GF-D8 (cell line): ENCODE data around the gene NT5C1A.
A peak's percentile ranks its signal among the peaks of the same experiment; 100 is the strongest.

Experiments
- DNase-seq: peaks from one replicate; lab custom pipeline; 2025; lab: John Stamatoyannopoulos, UW

The NT5C1A gene

DNA sequence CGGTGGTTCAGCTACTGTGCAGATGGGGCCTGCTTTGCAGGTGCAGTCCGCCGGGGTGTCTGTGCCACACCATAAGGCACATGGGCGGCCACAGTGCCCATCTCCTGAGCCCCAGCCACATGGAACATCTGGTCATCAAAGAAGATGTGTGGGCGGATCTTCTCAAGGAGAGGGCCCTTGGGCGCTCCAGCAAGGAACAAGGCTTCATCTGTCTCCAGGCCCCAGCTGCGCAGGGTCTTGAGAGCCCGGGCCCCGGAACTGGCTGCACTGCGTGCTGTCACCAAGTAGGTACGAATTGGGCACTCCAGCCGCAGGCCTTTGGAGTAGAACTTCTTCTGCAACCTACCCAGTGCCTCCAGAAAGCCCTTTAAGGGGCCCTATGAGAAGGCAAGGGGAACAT lies 12.8 kb downstream of the NT5C1A start:
- DNase-seq, result no peak

DNA sequence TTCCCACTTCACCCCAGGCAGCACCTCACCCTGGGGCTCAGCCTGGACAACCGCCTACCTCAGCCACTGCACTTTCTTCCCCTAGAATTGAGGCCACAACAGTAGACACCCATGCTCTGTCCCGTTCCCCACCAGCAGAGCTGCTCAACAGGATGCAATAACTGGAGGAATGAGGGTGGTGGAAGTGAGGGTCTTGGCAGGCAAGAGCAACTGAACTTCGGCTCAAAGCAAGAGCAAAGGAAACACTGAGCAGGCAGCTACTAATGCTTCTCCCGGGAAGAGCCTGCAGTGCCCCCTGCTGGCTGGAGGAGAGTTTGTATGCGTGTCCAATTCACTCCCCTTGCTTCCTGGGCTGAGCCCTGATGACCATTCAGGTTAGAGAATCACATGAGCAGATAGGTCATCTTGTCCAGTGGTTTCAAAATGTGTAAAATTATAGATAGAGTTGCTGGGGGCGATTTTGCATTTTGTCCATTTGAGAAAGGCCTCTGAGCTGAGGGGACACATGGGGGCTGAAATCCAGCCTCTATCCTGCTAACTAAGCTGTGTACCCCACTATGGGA lies 13.9 kb downstream of the NT5C1A start:
- peak; percentile 29 for DNase-seq

DNA sequence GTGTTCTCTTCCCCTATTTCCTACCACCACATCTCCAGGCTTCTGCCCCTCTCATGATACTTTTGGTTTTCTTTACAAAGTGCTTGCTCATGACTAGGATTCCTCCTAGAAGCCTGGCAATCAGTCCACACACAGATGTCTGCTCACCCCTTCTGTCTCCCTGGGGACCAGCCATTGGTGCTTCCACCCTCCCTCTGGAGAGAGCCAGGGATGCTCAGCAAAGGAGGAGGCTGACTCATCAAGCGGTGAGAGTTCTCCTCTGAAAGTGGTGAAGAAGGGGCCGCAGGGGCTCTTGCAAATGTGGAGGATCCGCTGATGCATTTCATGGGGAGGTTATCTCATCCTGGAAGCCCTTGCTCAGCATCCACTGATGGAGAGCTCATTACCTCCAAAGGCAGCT lies 14.5 kb downstream of the NT5C1A start:
- DNase-seq, result no peak

DNA sequence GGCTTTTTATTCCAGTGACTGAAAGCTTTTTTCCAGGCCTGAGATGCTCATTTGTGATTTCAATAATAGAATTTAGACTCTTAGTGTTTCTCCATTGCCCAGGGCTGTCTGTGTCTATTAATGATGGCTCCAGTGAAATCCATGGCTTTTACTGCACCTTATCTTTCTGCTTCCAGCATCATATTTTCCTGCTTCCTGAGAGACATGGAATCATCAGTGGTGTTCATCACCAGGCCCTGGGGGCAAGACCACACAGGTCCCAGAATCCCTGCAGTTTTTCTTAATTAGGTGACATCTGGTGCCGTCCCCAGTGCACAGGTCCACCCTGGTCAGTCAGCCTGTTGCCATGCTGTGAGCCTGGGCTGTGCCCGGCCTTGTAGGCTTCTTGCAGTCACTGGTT lies 15.5 kb downstream of the NT5C1A start:
- DNase-seq, result no peak

DNA sequence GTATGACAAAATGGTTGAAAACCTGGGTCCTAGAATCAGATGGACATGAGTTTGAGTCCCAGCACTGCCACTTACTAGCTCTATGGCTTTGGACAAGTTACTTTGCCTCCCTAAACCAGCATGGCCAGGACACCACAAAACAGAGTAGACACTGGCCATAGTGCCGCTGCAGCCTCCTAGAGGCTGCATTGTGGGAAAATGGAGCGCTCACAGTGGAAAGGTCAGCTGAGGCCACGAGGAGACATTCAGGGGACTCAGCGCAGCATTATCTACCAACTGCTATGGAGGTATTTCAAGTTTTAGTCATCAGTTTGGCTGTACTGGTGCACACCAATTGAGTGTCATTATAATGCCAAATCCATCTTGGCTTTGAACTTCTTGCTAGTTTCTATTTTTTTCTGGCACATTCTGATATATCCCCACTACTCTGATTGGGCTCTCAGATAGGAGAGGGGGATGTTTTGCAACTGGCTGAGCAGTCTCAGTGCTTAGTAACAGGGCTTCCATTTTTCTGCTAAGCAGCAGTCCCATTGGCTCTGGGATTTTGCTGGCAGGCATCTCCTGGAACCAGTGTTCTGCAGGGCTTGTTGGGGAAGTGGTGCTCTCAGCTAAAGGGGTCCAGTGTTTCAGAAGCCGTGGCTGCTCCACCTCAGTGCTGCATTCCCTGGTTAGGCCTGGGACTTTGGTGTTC lies 16.2 kb downstream of the NT5C1A start:
- DNase-seq, result no peak

DNA sequence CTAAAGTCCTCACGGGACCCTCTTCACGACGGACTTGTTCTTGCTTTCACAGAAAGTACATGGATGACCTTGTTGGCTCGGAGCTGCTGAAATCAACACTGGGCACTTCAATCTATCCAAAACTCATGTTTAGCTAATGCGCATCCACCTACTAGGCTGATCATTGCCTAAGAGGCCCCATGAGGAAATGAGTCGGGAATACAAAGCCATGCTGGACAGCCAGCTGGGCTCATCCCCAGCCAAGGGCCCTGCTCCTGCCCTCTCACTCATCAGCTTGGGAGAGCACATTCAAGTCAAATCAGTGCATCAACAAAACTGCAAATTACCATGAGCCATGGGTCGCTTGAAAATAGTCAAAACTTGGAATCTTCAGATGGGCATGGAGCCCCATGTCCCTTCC lies 17.6 kb downstream of the NT5C1A start:
- DNase-seq, result no peak

DNA sequence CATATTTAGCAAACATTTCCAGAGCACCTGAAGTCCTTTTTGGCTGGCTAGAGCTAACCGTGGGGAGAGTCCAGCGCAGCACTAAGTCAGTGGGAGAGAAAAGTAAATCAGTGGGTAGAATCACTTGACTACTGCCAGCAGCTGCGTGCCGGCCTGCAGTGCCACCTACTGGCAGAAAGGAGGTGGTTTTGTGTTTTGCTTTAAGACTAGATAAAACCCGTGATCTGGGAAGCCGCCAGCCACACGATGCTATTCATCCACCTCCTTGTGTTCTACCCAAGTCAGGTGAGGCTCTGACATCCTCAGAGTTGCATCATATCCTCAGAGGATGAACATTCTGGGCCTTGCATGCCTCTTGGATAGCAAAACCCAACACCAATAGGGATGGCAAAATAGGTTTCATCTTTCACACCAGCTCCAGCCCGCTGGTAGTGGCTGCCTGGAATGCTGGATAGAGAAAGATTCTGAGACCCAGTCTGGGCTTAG lies 18.3 kb downstream of the NT5C1A start:
- DNase-seq, result no peak

DNA sequence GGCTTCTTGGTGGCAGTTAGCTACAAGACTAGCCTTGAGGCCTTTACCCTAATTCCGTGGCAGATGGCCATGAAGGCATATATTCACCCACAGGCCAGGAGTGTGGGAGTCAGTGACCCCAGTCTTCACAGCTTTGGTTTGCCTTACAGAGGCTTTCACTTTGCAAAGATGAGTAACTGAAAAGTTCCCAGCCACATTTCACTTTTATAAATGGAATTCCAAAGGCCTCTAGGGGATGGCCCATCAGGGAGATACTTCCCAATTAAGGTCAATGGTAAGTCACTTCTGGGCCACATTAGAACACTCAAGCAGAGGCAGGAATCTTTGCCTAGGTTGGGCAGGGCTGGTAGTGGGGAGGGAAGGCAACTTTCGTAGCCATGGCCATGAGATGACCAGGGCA lies 19.4 kb downstream of the NT5C1A start:
- no peak for DNase-seq

DNA sequence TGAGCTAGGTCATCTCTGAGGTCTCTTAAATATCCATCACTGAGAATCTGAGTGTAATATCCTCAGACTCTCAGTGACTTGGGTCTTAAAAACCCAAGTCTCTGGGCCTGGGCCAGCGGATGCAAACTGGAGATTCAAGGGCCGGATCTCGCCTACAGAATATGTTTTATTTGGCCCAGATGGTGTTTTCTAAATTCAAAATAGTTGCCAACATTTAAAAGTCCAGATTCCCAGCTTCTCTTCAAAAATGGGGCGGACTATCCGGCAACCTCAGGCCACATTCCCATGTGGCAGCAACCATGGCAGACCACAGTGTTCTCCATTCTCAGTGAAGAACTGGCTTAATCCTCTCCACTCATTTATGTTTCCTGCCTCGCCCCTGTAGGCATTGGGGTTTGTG lies 19.8 kb downstream of the NT5C1A start:
- DNase-seq, result no peak

DNA sequence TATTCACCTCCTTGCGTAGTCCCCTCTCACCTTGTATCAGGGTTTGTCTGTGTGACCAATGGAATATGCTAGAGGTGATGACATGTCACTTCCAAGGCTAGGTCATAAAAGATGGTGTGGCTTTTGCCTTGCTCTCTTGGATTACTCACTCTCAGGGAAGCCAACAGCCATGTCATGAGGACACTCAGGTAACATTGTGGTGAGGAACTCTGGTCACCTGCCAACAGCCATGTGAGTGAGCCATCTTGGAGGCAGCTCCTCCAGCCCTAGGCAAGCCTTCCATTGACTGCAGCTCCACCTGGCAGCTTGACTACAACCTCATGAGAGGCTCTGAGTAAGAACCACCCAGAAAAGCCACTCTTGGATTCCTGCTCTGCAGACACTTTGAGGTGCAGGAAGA lies 21.5 kb downstream of the NT5C1A start:
- DNase-seq, result no peak

DNA sequence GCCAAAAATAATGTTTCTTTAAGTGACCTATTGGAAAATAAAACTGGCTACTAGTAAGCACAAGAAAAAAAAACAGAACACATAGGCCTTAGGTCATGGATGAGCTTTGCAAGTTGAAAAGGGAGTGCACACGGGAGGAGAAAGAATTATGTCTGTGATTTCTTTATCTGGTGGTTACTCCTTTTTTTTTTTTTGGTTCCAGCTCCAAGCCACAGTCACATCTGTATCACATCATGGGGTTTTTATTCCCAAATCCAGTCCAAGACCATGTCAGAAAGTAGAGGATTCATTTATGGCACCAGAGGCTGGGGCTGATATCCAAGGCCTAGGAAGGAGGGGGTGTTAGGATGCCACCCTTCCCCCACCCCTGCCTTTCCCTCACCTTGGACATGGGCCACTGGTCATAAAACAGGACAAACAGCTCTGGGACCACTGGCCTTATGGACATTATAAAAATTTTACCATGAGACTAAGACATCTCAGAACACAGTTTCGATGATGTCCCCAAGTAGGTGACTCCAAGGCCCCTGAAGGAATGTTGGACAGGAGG lies 22.2 kb downstream of the NT5C1A start:
- DNase-seq, result no peak

DNA sequence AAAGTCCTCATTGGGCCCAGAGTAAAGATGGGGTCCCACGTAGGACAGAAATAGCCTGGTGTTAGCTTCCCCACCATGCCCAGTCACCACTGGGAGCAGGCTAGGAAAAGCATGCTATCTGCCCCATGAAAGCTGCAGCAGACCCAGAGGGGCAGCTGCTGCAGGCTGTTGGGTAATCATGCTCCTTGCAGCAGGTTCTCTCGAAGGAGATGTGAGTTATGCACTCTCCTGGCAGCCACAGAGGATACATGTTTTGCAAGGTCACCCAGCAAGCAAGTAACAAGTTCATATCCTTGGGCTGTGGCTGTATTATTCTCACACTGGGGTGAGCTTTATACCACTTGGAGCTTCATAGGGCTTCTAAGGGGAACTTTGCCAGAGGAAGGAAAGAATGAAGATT lies 23.4 kb downstream of the NT5C1A start:
- DNase-seq, result no peak

DNA sequence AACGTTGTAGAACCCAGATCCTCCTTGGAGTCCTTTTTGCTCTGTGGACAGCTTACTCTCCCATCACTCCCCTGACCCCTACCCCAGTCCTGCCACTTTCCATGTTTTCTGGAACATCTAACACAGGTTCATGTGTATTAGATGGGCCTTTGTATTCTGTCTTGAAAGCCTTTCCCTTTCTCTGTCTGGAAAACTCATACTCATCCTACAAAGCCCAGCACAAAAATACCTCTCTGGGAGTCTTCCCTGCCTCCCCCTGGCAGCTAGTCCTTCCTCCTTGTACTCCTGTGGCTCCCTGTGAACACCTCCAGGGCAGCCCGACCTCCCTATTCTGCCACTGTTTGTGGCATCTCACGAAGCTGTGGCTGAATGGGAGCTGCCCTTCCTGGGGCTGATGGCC lies 24.7 kb downstream of the NT5C1A start:
- no peak for DNase-seq

DNA sequence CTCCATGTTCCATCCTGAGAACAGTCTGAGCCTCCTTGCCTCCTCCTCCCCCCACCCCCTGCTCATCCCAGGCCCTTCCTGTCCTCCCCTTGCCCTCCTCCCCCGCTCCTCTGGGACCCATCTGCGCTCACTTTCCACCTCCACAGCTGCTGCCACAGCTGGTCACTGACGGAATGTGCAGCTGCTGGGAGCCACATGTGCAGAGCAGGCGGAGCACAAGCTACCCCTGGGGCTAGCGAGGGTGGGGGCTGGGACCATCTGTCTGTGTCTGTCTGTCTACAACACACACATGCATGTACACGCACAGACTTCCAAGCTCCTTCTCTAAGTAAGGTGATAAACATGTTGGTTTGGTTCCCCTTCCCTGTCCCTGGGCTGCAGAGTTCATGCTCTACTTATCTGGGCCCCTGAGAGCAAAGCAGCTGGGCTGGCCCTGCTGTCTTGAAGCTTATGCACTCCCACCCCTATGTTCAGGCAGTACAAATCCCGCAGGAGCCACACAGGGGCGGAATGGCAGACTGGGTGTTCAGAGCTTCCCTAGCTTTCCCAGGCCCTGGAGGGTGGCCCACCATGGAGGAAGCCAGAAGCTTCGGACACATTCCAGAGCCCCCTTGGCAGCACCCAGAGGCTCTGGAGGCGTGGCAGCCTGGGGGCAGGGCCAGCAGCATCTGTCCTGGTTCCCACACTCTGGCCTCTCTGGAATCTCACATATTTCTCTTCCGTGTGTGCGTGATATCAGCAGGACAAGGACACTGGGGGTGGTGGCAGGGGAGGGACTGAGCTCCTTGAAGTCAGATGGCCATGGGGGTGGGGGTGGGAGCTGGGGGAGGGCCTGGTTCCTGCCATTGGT lies 25.4 kb downstream of the NT5C1A start:
- no peak for DNase-seq

DNA sequence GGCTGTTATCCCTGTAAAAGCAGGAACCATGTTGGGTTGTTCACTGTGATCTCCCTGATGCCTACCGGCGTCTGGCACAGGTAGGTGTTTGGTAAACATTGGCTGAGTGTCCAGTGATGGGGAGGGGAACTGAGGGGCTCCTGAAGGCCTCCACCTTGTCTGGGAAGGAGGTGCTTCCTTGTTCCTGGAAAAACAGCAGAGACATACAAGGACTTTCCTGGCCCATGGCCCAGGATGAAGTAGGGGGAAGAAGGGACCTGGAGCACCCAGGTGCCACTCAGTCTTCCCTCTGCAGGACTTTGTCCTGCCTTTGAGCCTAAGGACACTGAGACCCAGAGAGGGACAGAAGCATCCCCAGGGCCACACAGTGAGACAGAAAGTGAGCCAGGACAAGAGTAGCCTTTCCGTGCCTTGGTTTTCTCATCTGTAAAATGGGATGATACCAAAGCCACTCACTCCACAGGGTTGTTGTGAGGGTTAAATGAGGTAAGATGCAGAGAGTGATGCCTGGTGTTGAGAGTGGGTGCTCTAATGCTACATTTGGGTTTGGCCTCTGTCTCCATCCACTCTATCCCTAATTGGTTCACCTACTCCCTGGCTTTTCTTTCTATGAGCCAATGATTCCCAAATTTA lies 26.4 kb downstream of the NT5C1A start:
- DNase-seq, result no peak

DNA sequence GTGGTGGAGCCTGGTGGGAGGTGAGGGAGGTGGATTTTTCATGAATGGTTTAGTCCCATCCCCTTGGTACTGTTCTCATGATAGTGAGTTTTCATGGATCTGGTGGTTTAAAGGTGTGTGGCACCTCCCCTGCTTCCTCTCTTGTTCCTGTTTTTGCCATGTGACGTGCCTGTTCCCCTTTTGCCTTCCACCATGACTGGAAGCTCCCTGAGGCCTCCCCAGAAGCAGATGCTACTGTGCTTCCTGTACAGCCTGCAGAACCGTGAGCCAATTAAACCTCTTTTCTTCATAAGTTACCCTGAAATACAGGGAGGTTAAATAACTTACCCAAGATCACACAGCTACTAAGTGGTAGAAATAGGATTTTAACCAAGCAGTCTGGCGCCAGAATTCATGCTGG lies 28.2 kb downstream of the NT5C1A start:
- no peak for DNase-seq

DNA sequence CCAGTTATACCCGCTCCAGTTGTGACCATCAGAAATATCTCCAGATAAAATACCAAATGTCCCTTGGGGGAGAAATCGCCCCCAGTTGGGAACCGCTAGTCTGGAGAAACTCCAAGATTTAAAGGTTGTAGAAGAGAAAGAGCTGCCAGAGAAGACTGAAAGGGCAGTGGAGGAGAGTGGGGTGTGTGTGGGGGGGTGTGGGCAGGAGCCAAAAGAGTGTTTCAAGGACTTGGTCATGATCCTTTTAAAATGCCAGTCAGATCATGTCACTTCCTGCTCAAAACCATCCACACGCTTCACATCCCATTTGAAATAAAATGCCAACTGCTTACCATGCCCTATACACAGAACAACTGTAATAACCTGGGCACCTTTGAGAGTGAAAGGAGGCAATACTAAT lies 29.1 kb downstream of the NT5C1A start:
- DNase-seq, result no peak

DNA sequence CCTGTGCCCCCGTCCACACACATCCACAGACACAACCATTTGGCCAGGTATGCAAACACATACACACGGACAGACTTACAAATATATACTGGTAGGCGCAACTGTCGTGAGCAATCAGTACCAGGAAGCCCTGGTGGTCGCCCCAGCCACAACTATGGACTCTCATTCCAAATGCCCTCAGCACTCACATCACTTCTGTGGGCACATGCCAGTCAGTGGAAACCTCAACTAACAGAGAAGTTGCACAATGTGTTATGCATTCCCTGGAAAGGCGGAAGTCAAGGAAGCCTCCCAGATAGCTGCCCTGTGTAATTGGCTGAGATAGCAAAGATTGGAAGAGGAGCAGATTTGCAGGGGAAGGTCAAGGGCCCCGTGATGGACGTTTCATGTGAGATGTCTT lies 31.0 kb downstream of the NT5C1A start:
- DNase-seq, result no peak

DNA sequence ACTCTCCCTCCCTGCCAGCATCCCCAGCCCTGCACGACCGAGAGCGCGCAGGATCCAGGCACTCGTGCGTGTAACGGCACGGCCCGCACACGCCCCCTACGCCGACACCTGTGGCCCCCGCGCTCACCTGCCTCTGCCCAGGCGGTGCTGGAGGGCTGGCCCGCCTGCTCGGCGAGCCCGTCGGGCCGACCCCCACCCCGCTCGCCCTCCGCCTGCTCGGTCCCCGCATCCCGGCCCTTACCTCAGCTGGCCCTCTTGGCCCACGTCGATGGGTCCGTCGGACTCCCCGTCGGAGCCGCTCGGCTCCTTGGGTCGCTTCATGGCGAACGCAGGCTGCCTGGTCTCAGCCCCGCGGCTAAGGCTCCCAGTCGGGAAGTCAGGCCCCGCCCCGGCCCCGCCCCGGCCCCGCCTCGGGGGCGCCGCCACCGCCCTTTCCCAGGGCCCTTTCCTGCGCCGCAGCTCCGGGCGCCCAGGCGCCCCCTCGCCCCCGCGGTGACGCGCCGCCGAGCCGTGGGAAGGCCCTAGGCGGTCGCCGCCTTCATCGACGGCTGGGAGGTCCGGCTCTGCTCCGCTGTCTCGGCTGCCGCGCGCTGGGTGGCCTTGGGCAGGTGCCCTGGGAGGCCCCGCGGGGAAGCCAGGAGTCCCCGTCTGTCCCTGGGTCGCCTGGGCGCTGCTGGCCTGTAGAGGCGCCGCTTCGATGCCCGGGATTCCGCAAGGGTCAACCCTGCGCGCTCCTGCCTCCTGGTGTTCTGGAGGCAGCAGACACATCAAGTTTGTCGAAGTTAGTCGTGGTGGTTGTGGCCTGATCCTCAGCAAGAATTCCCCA lies 32.4 kb downstream of the NT5C1A start, which contains the start of gene HEYL:
Gene HEYL, minus strand, starts transcription at position 339 of the 826 bp plus-strand sequence. Its CDS starts 18 bp downstream, at position 321.
- no peak for DNase-seq

DNA sequence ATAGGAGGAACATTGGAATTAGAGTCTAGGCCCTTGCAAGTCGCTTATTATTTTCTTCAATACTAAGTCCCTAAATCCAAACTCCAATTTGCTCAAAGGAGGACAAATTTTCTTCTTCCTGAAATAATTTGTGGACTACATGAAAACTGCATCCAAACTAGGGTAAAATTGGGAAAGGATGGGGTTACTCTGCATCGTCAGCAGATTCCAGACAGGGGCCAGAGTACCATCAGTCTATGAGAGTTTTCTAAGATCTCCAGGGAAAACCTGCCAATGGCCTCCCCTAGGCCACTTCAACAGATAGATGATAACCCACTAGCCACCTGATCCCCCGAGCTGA lies 33.0 kb downstream of the NT5C1A start:
- no peak for DNase-seq

DNA sequence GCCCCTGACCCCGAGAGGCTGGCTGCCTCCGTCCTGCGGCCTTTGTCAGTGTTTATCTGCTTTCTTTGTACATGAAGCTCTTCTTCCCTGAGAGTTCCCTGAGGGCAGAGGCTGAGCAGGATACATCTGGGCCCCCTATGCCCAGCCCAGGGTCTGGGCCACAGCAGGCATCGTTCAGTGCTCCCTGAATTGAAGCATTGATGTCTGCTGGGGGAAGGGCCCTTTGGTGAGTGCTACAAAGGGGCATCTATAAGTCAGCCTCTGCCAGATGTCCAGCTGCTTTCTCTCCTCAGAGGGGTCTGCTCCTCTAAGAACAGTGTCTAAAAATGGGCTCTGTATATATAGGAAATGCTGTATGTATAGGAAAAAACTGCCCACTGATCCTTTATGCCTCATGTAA lies 34.5 kb downstream of the NT5C1A start:
- no peak for DNase-seq

DNA sequence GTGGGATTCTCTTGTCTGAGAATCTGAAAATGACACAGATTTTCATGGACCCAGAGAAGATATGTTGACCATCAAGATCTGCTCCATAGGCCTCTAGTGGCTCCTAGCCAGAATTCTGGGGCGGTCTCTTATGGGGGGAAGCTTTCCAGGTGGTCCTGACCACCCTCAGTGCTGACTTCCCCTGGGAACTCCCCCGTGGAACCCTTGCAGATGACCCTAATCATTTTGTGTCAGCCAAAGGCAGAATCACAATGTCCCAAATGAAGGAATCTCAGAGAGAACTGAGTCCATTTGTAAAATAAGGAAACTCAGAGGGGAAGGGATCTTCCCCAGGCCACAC lies 36.1 kb downstream of the NT5C1A start:
- DNase-seq, result no peak
